BJ (cell line): ENCODE measurements around the gene FAM228A. TPM values are rescaled to one million over a fixed set of nuclear protein-coding genes. Genes with fewer than 3 reads are reported as not detected.

ENCODE experiments used
- CTCF ChIA-PET: fragments of 350-600 bp; formaldehyde crosslinking; extraction: SDS; loops from one replicate; lab custom pipeline; 2021; ENCODE audit warnings: antibody characterized with exemption, inconsistent platforms; lab: Yijun Ruan, JAX
- POLR2A ChIA-PET: fragments of 300-600 bp; sonication (Branson Sonifier 250); formaldehyde crosslinking; extraction: SDS; loops from one replicate; lab custom pipeline; 2021; ENCODE audit warnings: antibody characterized with exemption; lab: Charles Lee
- DNase-seq: peaks from one replicate; pipeline ENCODE4 v3.0.0-alpha.2; 2011; ENCODE audit warnings: low read depth
- H3K27me3 ChIP-seq: 2 replicates; pipeline ENCODE4 v1.6.0; 2011; ENCODE audit warnings: low read length; ENCODE audit not compliant: control insufficient read depth, insufficient read depth
- H3K36me3 ChIP-seq: 2 replicates; pipeline ENCODE4 v1.5.1; 2011; ENCODE audit warnings: low read length; ENCODE audit not compliant: control insufficient read depth, insufficient read depth
- H3K4me3 ChIP-seq: 2 replicates; pipeline ENCODE4 v1.5.1; 2011; ENCODE audit warnings: low read depth, mild to moderate bottlenecking, control low read depth, low read length
- CTCF ChIP-seq: IDR thresholded peaks from 2 replicates; pipeline ENCODE4 v1.5.1; 2011; ENCODE audit warnings: low read depth, mild to moderate bottlenecking, control low read depth, inconsistent platforms, low read length, moderate library complexity; ENCODE audit not compliant: insufficient read depth
- polyA plus RNA-seq: library from polyadenylated mRNA; depleted of rRNA; stranded (reverse); fragments of >200 nt; gene quantifications from 2 replicates; pipeline ENCODE4 v1.2.3, GENCODE V29; 2011

The FAM228A gene
- polyA plus RNA-seq, 1 experiment, result 0.23 TPM

GRCh38 chr2:24228470-24228869, 53.6 kb downstream of the FAM228A start:
- no peak overlapping the region for H3K4me3 ChIP-seq
- peak; percentile 35 for TF ChIP-seq CTCF
- DNase-seq, result no peak
- no peaks in the 10 kb centered on the region; the same call in 1 of the 2 replicates for H3K36me3 ChIP-seq
- ChIA-PET CTCF (interaction anchor here (0.7 to 1.2 kb wide), 4 partner anchors 8 to 146 kb away, joined by 3 to 4 read pairs (median 4); no protein-coding TSS in a partner anchor), POLR2A (no interaction called here)
- H3K27me3 ChIP-seq, result no peaks in the 10 kb centered on the region

- TF ChIP-seq CTCF, result no peak
- Histone ChIP-seq H3K4me3 (no peak overlapping the region), H3K27me3 (no peaks in the 10 kb centered on the region), H3K36me3 (no peaks in the 10 kb centered on the region)
- POLR2A ChIA-PET, result no interaction called here
- CTCF ChIA-PET, result interaction anchor here (0.6 kb wide), 1 partner anchor 16 kb away, joined by 3 read pairs; no protein-coding TSS in a partner anchor
- no peak for DNase-seq
These were observed 56.6 kb downstream of the FAM228A start for GRCh38 chr2:24231461-24231881.

GRCh38 chr2:24233321-24233720, 58.5 kb downstream of the FAM228A start:
- TF ChIP-seq CTCF, result no peak
- ChIA-PET POLR2A (interaction anchor here (0.6 kb wide), 1 partner anchor 22 kb away, joined by 3 read pairs; no protein-coding TSS in a partner anchor), CTCF (interaction anchor here (0.6 to 1.4 kb wide), 5 partner anchors 10 to 733 kb away, joined by 3 read pairs; no protein-coding TSS in a partner anchor)
- H3K4me3 ChIP-seq, result no peak overlapping the region
- no peak for DNase-seq
- H3K27me3 ChIP-seq, result no peaks in the 10 kb centered on the region
- no peaks in the 10 kb centered on the region for H3K36me3 ChIP-seq

GRCh38 chr2:24237313-24237712, 62.5 kb downstream of the FAM228A start:
- H3K36me3 ChIP-seq, result no peaks in the 10 kb centered on the region; the same call in 1 of the 2 replicates
- DNase-seq, result no peak
- no peaks in the 10 kb centered on the region for H3K27me3 ChIP-seq
- no peak overlapping the region for H3K4me3 ChIP-seq
- CTCF ChIA-PET, result no interaction called here
- POLR2A ChIA-PET, result no interaction called here
- no peak for TF ChIP-seq CTCF

GRCh38 chr2:24238158-24238557, 63.3 kb downstream of the FAM228A start:
- CTCF ChIA-PET, result no interaction called here
- no peak for TF ChIP-seq CTCF

More at GRCh38 chr2:24238158-24238557, 63.3 kb downstream of the FAM228A start:
- H3K36me3 ChIP-seq, result no peaks in the 10 kb centered on the region; the same call in 1 of the 2 replicates
- no peak for DNase-seq
- H3K4me3 ChIP-seq, result no peak overlapping the region
- no peaks in the 10 kb centered on the region for H3K27me3 ChIP-seq
- POLR2A ChIA-PET, result no interaction called here
